GM23338 (cell line): ENCODE results near the gene ZNRF1. TPM values are rescaled to one million over a fixed set of nuclear protein-coding genes. Genes with fewer than 3 reads are reported as not detected.

Source experiments
- ATAC-seq: fragments of 200-7000 bp; cut with Tn5 transposase; 3 replicates; pipeline ENCODE4 v1.9.1; 2020
- DNase-seq: peaks from one replicate; pipeline ENCODE4 v3.0.0-alpha.2; 2015; ENCODE audit warnings: low spot score
- H2AFZ ChIP-seq: fragments of 200-600 bp; sonication (generic); 2 replicates; pipeline ENCODE4 v1.8.0; 2016; ENCODE audit warnings: antibody characterized with exemption, mild to moderate bottlenecking, moderate library complexity
- H3F3A ChIP-seq: fragments of 200-600 bp; sonication (generic); replicated peaks from 2 replicates; pipeline ENCODE4 v1.8.0; 2017; ENCODE audit warnings: antibody characterized with exemption, mixed run types, low read depth
- H3K27ac ChIP-seq: fragments of 200-600 bp; sonication (generic); 2 replicates; pipeline ENCODE4 v1.6.1; 2016; ENCODE audit warnings: low read depth
- H3K27me3 ChIP-seq: fragments of 200-600 bp; sonication (generic); 2 replicates; pipeline ENCODE4 v1.8.0; 2016; ENCODE audit warnings: mild to moderate bottlenecking, mixed run types, moderate library complexity; ENCODE audit not compliant: insufficient read depth
- H3K36me3 ChIP-seq: fragments of 200-600 bp; sonication (generic); 2 replicates; pipeline ENCODE4 v1.8.0; 2016; ENCODE audit warnings: mild to moderate bottlenecking; ENCODE audit not compliant: insufficient read depth
- H3K4me1 ChIP-seq: fragments of 200-600 bp; sonication (generic); 2 replicates; pipeline ENCODE4 v1.8.0; 2016; ENCODE audit warnings: mild to moderate bottlenecking, moderate library complexity; ENCODE audit not compliant: insufficient read depth
- H3K4me2 ChIP-seq: fragments of 200-600 bp; sonication (generic); 2 replicates; pipeline ENCODE4 v1.7.1; 2017; ENCODE audit warnings: mixed run types
- H3K4me3 ChIP-seq: fragments of 200-600 bp; sonication (generic); 2 replicates; pipeline ENCODE4 v1.6.1; 2016; ENCODE audit warnings: mixed run types
- H3K79me2 ChIP-seq: fragments of 200-600 bp; sonication (generic); replicated peaks from 2 replicates; pipeline ENCODE4 v1.8.0; 2017; ENCODE audit warnings: mild to moderate bottlenecking; ENCODE audit not compliant: insufficient read depth
- H3K9me2 ChIP-seq: fragments of 200-600 bp; sonication (generic); 2 replicates; pipeline ENCODE4 v1.8.0; 2017; ENCODE audit not compliant: insufficient read depth
- H4K20me1 ChIP-seq: fragments of 200-600 bp; sonication (generic); replicated peaks from 2 replicates; pipeline ENCODE4 v1.8.0; 2017; ENCODE audit warnings: mild to moderate bottlenecking; ENCODE audit not compliant: insufficient read depth
- H3K27ac Mint-ChIP-seq: 2 replicates; pipeline ENCODE4 v1.8.0; 2020; ENCODE audit warnings: inconsistent platforms, mild to moderate bottlenecking, moderate library complexity, mixed read lengths
- H3K27me3 Mint-ChIP-seq: 3 replicates; pipeline ENCODE4 v1.8.0; 2022; ENCODE audit warnings: low read depth, mild to moderate bottlenecking, moderate library complexity, mixed read lengths, inconsistent platforms; ENCODE audit not compliant: insufficient read depth, poor library complexity
- H3K36me3 Mint-ChIP-seq: 3 replicates; pipeline ENCODE4 v1.8.0; 2021; ENCODE audit warnings: low read depth, mild to moderate bottlenecking, inconsistent platforms, moderate library complexity, mixed read lengths
- H3K4me1 Mint-ChIP-seq: 3 replicates; pipeline ENCODE4 v1.8.0; 2020; ENCODE audit warnings: mild to moderate bottlenecking, inconsistent platforms, mixed read lengths
- H3K4me3 Mint-ChIP-seq: 3 replicates; pipeline ENCODE4 v1.8.0; 2021; ENCODE audit warnings: moderate library complexity, mild to moderate bottlenecking, inconsistent platforms, mixed read lengths
- H3K9me3 Mint-ChIP-seq: 3 replicates; pipeline ENCODE4 v1.8.0; 2020; ENCODE audit warnings: moderate library complexity, mild to moderate bottlenecking, inconsistent platforms, mixed read lengths
- CREB1 ChIP-seq: fragments of 250-450 bp; sonication (Bioruptor Pico); IDR thresholded peaks from 2 replicates; pipeline ENCODE4 v1.5.0; 2020; ENCODE audit warnings: low read depth, mild to moderate bottlenecking, moderate library complexity
- CTCF ChIP-seq, 2 experiments: fragments of 200-600 bp in 1 of 2; sonication (generic) in 1 of 2; conservative IDR thresholded peaks; 2 replicates each; pipeline versions ENCODE4 v1.5.1 to v1.6.1; 2016 to 2017; ENCODE audit warnings: antibody characterized with exemption in 2 of 2, low read depth in 2 of 2, mild to moderate bottlenecking in 2 of 2, moderate library complexity in 1 of 2
- ETS1 ChIP-seq: IDR thresholded peaks from 2 replicates; pipeline ENCODE4 v1.6.1; 2016; ENCODE audit warnings: antibody characterized with exemption
- EZH2 ChIP-seq: fragments of 200-600 bp; sonication (generic); IDR thresholded peaks from one replicate; pipeline ENCODE4 v1.8.0; 2017; ENCODE audit warnings: antibody characterized with exemption, mild to moderate bottlenecking, low read depth; ENCODE audit not compliant: unreplicated experiment
- EZH2phosphoT487 ChIP-seq: fragments of 200-600 bp; sonication (generic); IDR thresholded peaks from one replicate; pipeline ENCODE4 v1.8.1; 2018; ENCODE audit warnings: antibody characterized with exemption; ENCODE audit not compliant: unreplicated experiment
- JUNB ChIP-seq: IDR thresholded peaks from one replicate; pipeline ENCODE4 v1.6.1; 2016; ENCODE audit warnings: antibody characterized with exemption; ENCODE audit not compliant: unreplicated experiment
- NANOG ChIP-seq: IDR thresholded peaks from 2 replicates; pipeline ENCODE4 v1.6.1; 2016; ENCODE audit warnings: antibody characterized with exemption, borderline replicate concordance
- POLR2AphosphoS5 ChIP-seq: IDR thresholded peaks from 2 replicates; pipeline ENCODE4 v1.6.1; 2016; ENCODE audit warnings: antibody characterized with exemption, low read depth
- STAT1 ChIP-seq: IDR thresholded peaks from one replicate; pipeline ENCODE4 v1.6.1; 2016; ENCODE audit warnings: antibody characterized with exemption; ENCODE audit not compliant: unreplicated experiment
- ZNF114 ChIP-seq: fragments of 250-450 bp; sonication (Bioruptor Pico); IDR thresholded peaks from 2 replicates; pipeline ENCODE4 v1.5.0; 2020; ENCODE audit warnings: mild to moderate bottlenecking, moderate library complexity
- ZNF331 ChIP-seq: fragments of 250-450 bp; sonication (Bioruptor Pico); IDR thresholded peaks from 2 replicates; pipeline ENCODE4 v1.5.0; 2020; ENCODE audit warnings: low read depth, mild to moderate bottlenecking, moderate library complexity
- ZNF462 ChIP-seq: fragments of 250-450 bp; sonication (Bioruptor Pico); IDR thresholded peaks from 2 replicates; pipeline ENCODE4 v1.5.0; 2020; ENCODE audit warnings: mild to moderate bottlenecking, moderate library complexity
- polyA plus RNA-seq: library from polyadenylated mRNA; unstranded; fragments of >200 nt; fragmentation: Nextera tagmentation; extraction: Ambion mirVana; gene quantifications from 2 replicates; pipeline ENCODE4 v1.2.1, GENCODE V29; 2016
- total RNA-seq: library from RNA; depleted of rRNA; stranded (reverse); fragments of >200 nt; shearing (Covaris generic); gene quantifications from 2 replicates; pipeline ENCODE4 v1.2.3, GENCODE V29; 2014

ZNRF1 gene
- total and polyA plus RNA-seq, 2 experiments from 2014 or later = 22.4 to 42.1 TPM

GRCh38 chr16:75143941-75144340, 145.1 kb downstream of the ZNRF1 start:
- no peaks in the 10 kb centered on the region for H3F3A ChIP-seq
- no peaks in the 10 kb centered on the region for H4K20me1 ChIP-seq
- H3K9me3 Mint-ChIP-seq = peaks cover 18% of the 10 kb centered on the region
- DNase-seq = no peak
- H3K4me2 ChIP-seq = no peak overlapping the region
- peaks cover under 1% of the 10 kb centered on the region; the same call in 2 of the 3 replicates for H3K36me3 Mint-ChIP-seq
- no peak overlapping the region for H3K27ac Mint-ChIP-seq
- H2AFZ ChIP-seq = no peak overlapping the region
- no peak overlapping the region for H3K4me3 Mint-ChIP-seq
- no peaks in the 10 kb centered on the region for H3K36me3 ChIP-seq
- TF ChIP-seq EZH2 (no peak), NANOG (no peak), ETS1 (no peak), STAT1 (no peak), JUNB (no peak), CTCF (conservative IDR thresholded peaks at IDR 0.05; ENCODE audit: low read depth in 2 of 2) (no peak), POLR2AphosphoS5 (no peak), ZNF331 (CRISPR knock-in tag) (no peak), ZNF462 (CRISPR knock-in tag) (no peak), EZH2phosphoT487 (no peak), ZNF114 (CRISPR knock-in tag) (no peak), CREB1 (CRISPR knock-in tag) (no peak)
- H3K27ac ChIP-seq = no peak overlapping the region
- ATAC-seq = no peak
- no peaks in the 10 kb centered on the region; the same call in 2 of the 3 replicates for H3K4me1 Mint-ChIP-seq
- H3K4me3 ChIP-seq = no peak overlapping the region
- H3K4me1 ChIP-seq = no peaks in the 10 kb centered on the region
- H3K27me3 Mint-ChIP-seq = peaks cover 4% of the 10 kb centered on the region
- peaks cover under 1% of the 10 kb centered on the region; the same call in 1 of the 2 replicates for H3K79me2 ChIP-seq
- no peaks in the 10 kb centered on the region for H3K27me3 ChIP-seq
- no peaks in the 10 kb centered on the region; the same call in 1 of the 2 replicates for H3K9me2 ChIP-seq
